AG04450 (cell line): ENCODE results near the gene UBN1. TPM values are rescaled to one million over a fixed set of nuclear protein-coding genes. Genes with fewer than 3 reads are reported as not detected.
A peak's percentile ranks its signal among the peaks of the same experiment; 100 is the strongest.

Experiments
- CTCF ChIA-PET: fragments of 300-600, 350-600 bp; formaldehyde crosslinking; extraction: SDS; loops from one replicate; lab custom pipeline; 2022; ENCODE audit warnings: antibody characterized with exemption, inconsistent platforms; lab: Charles Lee
- POLR2A ChIA-PET: fragments of 350-600 bp; formaldehyde crosslinking; extraction: SDS; loops from one replicate; lab custom pipeline; 2021; ENCODE audit warnings: antibody characterized with exemption, inconsistent platforms; lab: Yijun Ruan, JAX
- DNase-seq: peaks from one replicate; pipeline ENCODE4 v3.0.0-alpha.2; 2011; ENCODE audit warnings: low read depth, low spot score
- H3K27ac ChIP-seq: one replicate; pipeline ENCODE4 v1.5.1; 2012; ENCODE audit warnings: low read depth, low read length, control low read depth
- H3K27me3 ChIP-seq: one replicate; pipeline ENCODE4 v1.6.0; 2012; ENCODE audit warnings: low read length; ENCODE audit not compliant: control insufficient read depth, insufficient read depth
- H3K4me3 ChIP-seq: 2 replicates; pipeline ENCODE4 v1.5.1; 2011; ENCODE audit warnings: mild to moderate bottlenecking, low read depth, low read length, control low read depth
- H3K9me3 ChIP-seq: 2 replicates; pipeline ENCODE4 v1.5.1; 2012; ENCODE audit warnings: low read length; ENCODE audit not compliant: control insufficient read depth, insufficient read depth
- CTCF ChIP-seq: IDR thresholded peaks from 2 replicates; pipeline ENCODE4 v1.5.1; 2011; ENCODE audit warnings: low read depth, low read length, control low read depth, inconsistent platforms
- polyA plus RNA-seq: library from polyadenylated mRNA; depleted of rRNA; stranded (reverse); fragments of >200 nt; gene quantifications from 2 replicates; pipeline ENCODE4 v1.2.3, GENCODE V29; 2011

The UBN1 gene
- polyA plus RNA-seq, 1 experiment: 11.2 TPM

GRCh38 chr16:4847774-4848587 lies 700 bp downstream of the UBN1 start:
- ChIA-PET CTCF (interaction anchor here (0.6 to 4.5 kb wide), 2 partner anchors 108 to 299 kb away, joined by 3 to 18 read pairs; no protein-coding TSS in a partner anchor), POLR2A (interaction anchor here (0.9 to 1.5 kb wide), 2 partner anchors 34 to 95 kb away, joined by 3 to 4 read pairs; no protein-coding TSS in a partner anchor)
- no peak for DNase-seq
- Histone ChIP-seq H3K9me3 (no peaks in the 10 kb centered on the region; the same call in 1 of the 2 replicates), H3K27ac (no peak overlapping the region), H3K4me3 (peak overlapping the region; percentile 77), H3K27me3 (no peaks in the 10 kb centered on the region)
- no peak for TF ChIP-seq CTCF

GRCh38 chr16:4850211-4850610 lies 2.9 kb downstream of the UBN1 start:
- no peak for DNase-seq
- TF ChIP-seq CTCF: no peak
- no peaks in the 10 kb centered on the region; the same call in 1 of the 2 replicates for H3K9me3 ChIP-seq
- H3K27ac ChIP-seq: no peak overlapping the region
- POLR2A ChIA-PET: interaction anchor here (0.6 to 0.9 kb wide), 2 partner anchors 108 to 223 kb away, joined by 3 read pairs; partner anchors contain the start of gene SEC14L5
- CTCF ChIA-PET: interaction anchor here (1.7 kb wide), 1 partner anchor 106 kb away, joined by 4 read pairs; no protein-coding TSS in a partner anchor
- H3K4me3 ChIP-seq: peak overlapping the region; percentile 40
- H3K27me3 ChIP-seq: no peaks in the 10 kb centered on the region

- Histone ChIP-seq H3K9me3 (no peaks in the 10 kb centered on the region), H3K27ac (no peak overlapping the region), H3K4me3 (no peak overlapping the region), H3K27me3 (no peaks in the 10 kb centered on the region)
- POLR2A ChIA-PET: no interaction called here
- CTCF ChIA-PET: no interaction called here
- DNase-seq: no peak
- TF ChIP-seq CTCF: no peak
These were observed 5.1 kb downstream of the UBN1 start for GRCh38 chr16:4852221-4852872.

GRCh38 chr16:4855371-4855770 lies 8.1 kb downstream of the UBN1 start:
- Histone ChIP-seq H3K4me3 (no peak overlapping the region), H3K27ac (no peak overlapping the region), H3K9me3 (no peaks in the 10 kb centered on the region), H3K27me3 (no peaks in the 10 kb centered on the region)
- no peak for TF ChIP-seq CTCF
- ChIA-PET CTCF (interaction anchor here (0.7 kb wide), 1 partner anchor 215 kb away, joined by 8 read pairs; no protein-coding TSS in a partner anchor), POLR2A (no interaction called here)
- no peak for DNase-seq
